ENCODE results near the gene UBXN1. TPM values are rescaled to one million over a fixed set of nuclear protein-coding genes. Genes with fewer than 3 reads are reported as not detected.
A peak's percentile ranks its signal among the peaks of the same experiment; 100 is the strongest.

UBXN1 gene
- 97.2 and 100 TPM in 2 replicates for total RNA-seq (2014; rRNA removed; shearing (Covaris generic))
- 149 and 180 TPM in 2 replicates for polyA plus RNA-seq (2015; cell fraction: cytosol; rRNA removed)
- 121 and 149 TPM in 2 replicates for polyA plus RNA-seq (2015; cell fraction: nucleus; rRNA removed)

- in situ Hi-C loops (cut with HindIII; ENCODE audit: low pct_unique_long_range_greater_than_20kb, low sequenced_read_pairs): no loop called here
Measured at GRCh38 chr11:62678770-62679696, at the start of gene UBXN1. TSS of gene UBXN1 (minus strand) at chr11:62679073. CDS start at chr11:62678923, 150 bp downstream.

GRCh38 chr11:62728171-62728988, 49.5 kb upstream of the UBXN1 start, which contains the start of gene TTC9C:
TSS of gene TTC9C (plus strand) at chr11:62728486. CDS start at chr11:62728849, 363 bp downstream.
- in situ Hi-C loops (cut with HindIII; ENCODE audit: low pct_unique_long_range_greater_than_20kb, low sequenced_read_pairs): no loop called here

More at GRCh38 chr11:62678770-62679696, at the start of gene UBXN1:
- DNase-seq (ENCODE audit: low read depth, low spot score): peak; percentile 88

GRCh38 chr11:62727872-62728170, 48.9 kb upstream of the UBXN1 start:
- in situ Hi-C loops (cut with HindIII; ENCODE audit: low pct_unique_long_range_greater_than_20kb, low sequenced_read_pairs): no loop called here
- DNase-seq (ENCODE audit: low read depth, low spot score): peak; percentile 98

More at GRCh38 chr11:62728171-62728988, 49.5 kb upstream of the UBXN1 start, which contains the start of gene TTC9C:
- peak; percentile 80 for DNase-seq (ENCODE audit: low read depth, low spot score)

GRCh38 chr11:62727165-62727871, 48.4 kb upstream of the UBXN1 start, which contains the start of gene HNRNPUL2:
TSS of gene HNRNPUL2 (minus strand) at chr11:62727457. CDS start at chr11:62727156, 301 bp downstream.
- in situ Hi-C loops (cut with HindIII; ENCODE audit: low pct_unique_long_range_greater_than_20kb, low sequenced_read_pairs): no loop called here

GRCh38 chr11:62726915-62727164, 48.0 kb upstream of the UBXN1 start:
- DNase-seq (ENCODE audit: low read depth, low spot score): no peak
- in situ Hi-C loops (cut with HindIII; ENCODE audit: low pct_unique_long_range_greater_than_20kb, low sequenced_read_pairs): no loop called here

More at GRCh38 chr11:62727165-62727871, 48.4 kb upstream of the UBXN1 start, which contains the start of gene HNRNPUL2:
- DNase-seq (ENCODE audit: low read depth, low spot score): peak; percentile 97

- DNase-seq (ENCODE audit: low read depth, low spot score): no peak
- in situ Hi-C loops (cut with HindIII; ENCODE audit: low pct_unique_long_range_greater_than_20kb, low sequenced_read_pairs): no loop called here
Measured at GRCh38 chr11:62726156-62726914, 47.5 kb upstream of the UBXN1 start.

- in situ Hi-C loops (cut with HindIII; ENCODE audit: low pct_unique_long_range_greater_than_20kb, low sequenced_read_pairs): no loop called here
- DNase-seq (ENCODE audit: low read depth, low spot score): no peak
Measured at GRCh38 chr11:62725646-62726045, 46.8 kb upstream of the UBXN1 start.

GRCh38 chr11:62724171-62724570, 45.3 kb upstream of the UBXN1 start:
- in situ Hi-C loops (cut with HindIII; ENCODE audit: low pct_unique_long_range_greater_than_20kb, low sequenced_read_pairs): no loop called here

GRCh38 chr11:62721994-62722393, 43.1 kb upstream of the UBXN1 start:
- peak; percentile 79 for DNase-seq (ENCODE audit: low read depth, low spot score)
- in situ Hi-C loops (cut with HindIII; ENCODE audit: low pct_unique_long_range_greater_than_20kb, low sequenced_read_pairs): no loop called here

More at GRCh38 chr11:62724171-62724570, 45.3 kb upstream of the UBXN1 start:
- DNase-seq (ENCODE audit: low read depth, low spot score): no peak

GRCh38 chr11:62719302-62719978, 40.6 kb upstream of the UBXN1 start:
- DNase-seq (ENCODE audit: low read depth, low spot score): no peak
- in situ Hi-C loops (cut with HindIII; ENCODE audit: low pct_unique_long_range_greater_than_20kb, low sequenced_read_pairs): no loop called here

GRCh38 chr11:62716816-62717215, 37.9 kb upstream of the UBXN1 start:
- in situ Hi-C loops (cut with HindIII; ENCODE audit: low pct_unique_long_range_greater_than_20kb, low sequenced_read_pairs): no loop called here
- no peak for DNase-seq (ENCODE audit: low read depth, low spot score)

GRCh38 chr11:62716206-62716605, 37.3 kb upstream of the UBXN1 start:
- DNase-seq (ENCODE audit: low read depth, low spot score): no peak
- in situ Hi-C loops (cut with HindIII; ENCODE audit: low pct_unique_long_range_greater_than_20kb, low sequenced_read_pairs): no loop called here

GRCh38 chr11:62715150-62716130, 36.6 kb upstream of the UBXN1 start:
- no peak for DNase-seq (ENCODE audit: low read depth, low spot score)
- in situ Hi-C loops (cut with HindIII; ENCODE audit: low pct_unique_long_range_greater_than_20kb, low sequenced_read_pairs): no loop called here

GRCh38 chr11:62713343-62713742, 34.5 kb upstream of the UBXN1 start:
- in situ Hi-C loops (cut with HindIII; ENCODE audit: low pct_unique_long_range_greater_than_20kb, low sequenced_read_pairs): no loop called here
- no peak for DNase-seq (ENCODE audit: low read depth, low spot score)

GRCh38 chr11:62712861-62713260, 34.0 kb upstream of the UBXN1 start:
- no peak for DNase-seq (ENCODE audit: low read depth, low spot score)
- in situ Hi-C loops (cut with HindIII; ENCODE audit: low pct_unique_long_range_greater_than_20kb, low sequenced_read_pairs): no loop called here

Measured in SK-MEL-5 (cell line).